Stimulated activated CD8-positive, alpha-beta memory T cell treated with anti-CD3 and anti-CD28 coated beads, Interleukin-4, amount 100 ng/mL, for 1 hour (primary cell): Measurements from ENCODE around the gene SLC29A3.
"Not testable (repeated sequence)": the region's sequence is repeated elsewhere in the genome, so short reads cannot be mapped to it uniquely, and the experiment has no call there.

Experiments used
- DNase-seq, 2 donors: peaks; one replicate each; pipeline ENCODE4 v3.0.0-alpha.2; 2020; ENCODE audit warnings: low read depth in 2 of 2, low spot score in 1 of 2

Gene SLC29A3

DNA sequence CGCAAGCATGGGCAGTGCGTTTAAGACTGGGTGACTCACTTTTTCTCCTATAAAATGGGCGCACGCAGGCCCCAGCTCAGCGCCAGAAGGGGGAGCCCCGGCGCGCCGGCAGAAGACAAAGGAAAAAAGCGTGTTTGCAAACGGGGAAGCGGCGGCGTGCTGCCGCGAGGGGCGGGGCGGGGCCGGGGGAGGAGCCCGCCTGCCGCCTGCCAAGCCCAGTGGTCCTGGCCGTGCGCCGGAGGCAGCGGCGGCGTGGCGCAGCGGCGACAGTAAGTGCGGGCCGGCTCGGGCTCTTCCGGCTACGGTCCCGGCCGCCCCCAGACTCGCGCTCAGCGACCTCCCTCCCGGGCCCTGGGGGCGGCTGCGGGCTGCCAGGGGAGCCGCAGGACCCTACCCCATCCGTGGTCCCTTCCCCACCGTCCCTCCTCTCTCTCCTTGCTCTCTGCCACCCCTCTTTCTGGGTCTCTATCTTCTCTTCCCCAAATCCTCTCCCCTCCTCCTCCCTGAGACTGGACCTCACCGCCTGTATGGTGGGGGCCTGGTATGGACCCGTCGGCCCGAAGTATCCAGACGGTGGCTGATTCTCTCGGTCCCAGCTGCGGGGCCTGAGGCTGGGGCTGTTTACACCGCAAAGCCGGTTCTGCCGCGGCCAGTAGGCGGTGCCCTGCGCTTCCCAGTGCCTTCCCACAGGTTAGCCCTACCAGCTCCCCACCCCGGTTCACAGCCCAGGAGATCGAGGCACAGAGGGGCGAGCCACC lies at the start of gene SLC29A3:
Gene SLC29A3 (plus strand): TSS at position 218 of the 758 bp plus-strand sequence. CDS start 51 bp downstream, at position 269.
- peak; percentile 46 to 69 for DNase-seq

DNA sequence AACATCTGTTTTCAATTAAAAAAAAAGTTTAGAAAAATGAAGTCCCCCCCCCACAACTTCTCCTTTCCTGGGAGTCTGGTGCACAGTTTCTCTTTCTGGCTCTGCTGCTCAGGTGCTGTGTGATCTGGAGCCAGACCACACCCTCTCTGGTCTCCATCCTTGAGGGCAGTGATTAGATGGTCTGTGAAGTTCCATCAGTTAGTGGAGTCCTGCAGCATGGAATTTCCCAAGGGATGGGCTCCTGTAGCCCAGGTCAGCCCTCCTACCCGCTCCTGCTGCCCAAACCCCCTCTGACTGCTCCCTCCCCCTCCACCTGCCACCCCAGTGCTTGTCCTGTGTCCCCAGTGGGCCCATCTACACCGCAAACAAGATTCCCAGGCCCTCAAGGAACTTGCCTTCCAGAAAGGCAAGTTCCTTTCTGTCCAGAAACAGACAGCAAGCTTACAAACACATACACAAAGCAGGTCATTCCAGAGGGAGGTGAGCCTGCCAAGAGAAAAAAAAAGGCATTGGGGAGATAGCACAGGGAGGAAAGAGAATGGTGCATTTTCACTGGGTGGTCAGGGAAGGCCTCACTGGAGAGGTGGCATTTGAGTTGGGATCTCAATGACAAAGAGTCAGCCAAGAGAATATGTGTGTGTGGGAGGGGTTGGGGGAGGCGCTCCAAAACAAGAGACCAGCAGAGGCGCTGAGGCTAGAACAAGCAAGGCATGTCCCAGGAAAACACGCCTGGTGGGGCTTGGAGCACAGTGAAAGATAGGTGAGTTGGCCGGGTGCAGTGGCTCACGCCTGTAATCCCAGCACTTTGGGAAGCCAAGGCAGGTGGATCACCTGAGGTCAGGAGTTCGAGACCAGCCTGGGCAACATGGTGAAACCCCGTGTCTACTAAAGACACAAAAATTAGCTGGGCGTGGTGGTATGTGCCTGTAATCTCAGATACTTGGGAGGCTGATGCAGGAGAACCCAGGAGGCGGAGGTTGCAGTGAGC lies 49.5 kb upstream of the SLC29A3 start:
- no peak for DNase-seq

DNA sequence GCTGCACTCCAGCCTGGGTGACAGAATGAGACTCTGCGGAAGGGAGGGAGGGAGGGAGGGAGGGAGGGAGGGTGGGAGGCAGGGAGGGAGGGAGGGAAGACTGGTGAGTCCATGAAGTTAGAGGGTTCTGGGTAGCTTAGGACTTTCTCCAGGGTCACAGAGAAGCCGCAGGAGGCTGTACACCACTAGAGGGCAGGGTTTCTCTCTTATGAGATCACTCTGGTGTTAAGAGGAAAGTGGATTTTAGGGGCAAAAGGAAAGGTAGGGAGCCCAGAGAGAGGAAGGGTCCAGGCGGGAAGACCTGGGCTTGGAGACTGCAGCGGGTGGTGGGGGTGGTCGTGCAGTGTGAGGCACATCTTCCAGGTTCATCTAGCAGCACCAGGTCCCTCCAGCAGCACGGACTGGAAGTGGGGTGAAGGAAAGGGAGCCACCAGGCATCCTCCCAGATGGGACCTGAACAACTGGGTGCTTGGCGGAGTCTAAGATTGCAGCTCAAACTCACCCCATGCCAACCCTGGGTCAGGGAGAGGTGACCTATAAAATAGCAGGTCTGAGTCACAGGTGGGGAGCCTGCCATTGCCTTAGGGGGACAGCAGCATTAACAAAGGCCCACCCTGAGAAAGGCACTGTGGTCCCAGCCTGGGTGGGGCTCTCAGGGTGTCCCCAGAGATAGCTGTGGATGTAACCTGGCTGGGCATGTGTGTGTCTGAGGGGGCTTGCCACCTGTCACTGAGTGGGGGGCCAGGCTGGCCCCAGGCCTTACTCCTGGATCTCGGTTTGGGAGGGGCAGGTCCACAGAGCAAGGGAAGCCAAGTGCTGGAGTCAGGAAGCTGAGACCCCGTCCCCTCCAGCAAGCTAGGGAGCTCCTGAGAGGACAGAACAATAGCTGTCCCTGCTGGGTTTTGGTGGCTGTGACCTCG lies 48.5 kb upstream of the SLC29A3 start:
- DNase-seq: no peak

DNA sequence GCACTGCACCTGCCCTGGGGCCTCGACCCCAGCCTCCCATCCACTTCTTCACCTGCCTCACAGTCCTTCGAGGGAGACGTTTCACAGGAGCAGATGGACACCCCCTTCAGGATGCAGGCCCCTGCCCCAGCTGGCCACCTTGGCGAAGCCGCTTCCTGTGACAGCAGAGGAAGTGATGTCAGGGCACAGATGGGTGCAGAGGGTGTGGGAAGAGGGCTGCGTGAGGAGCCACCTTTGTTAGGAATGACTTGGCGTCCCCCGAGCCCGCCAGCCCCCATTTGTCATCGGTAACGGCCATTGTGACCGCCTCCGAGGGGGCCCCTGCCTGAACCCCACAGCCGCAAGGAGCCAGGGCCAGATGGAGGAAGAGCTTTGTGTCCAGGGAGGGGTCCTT lies 47.4 kb upstream of the SLC29A3 start:
- no peak for DNase-seq

DNA sequence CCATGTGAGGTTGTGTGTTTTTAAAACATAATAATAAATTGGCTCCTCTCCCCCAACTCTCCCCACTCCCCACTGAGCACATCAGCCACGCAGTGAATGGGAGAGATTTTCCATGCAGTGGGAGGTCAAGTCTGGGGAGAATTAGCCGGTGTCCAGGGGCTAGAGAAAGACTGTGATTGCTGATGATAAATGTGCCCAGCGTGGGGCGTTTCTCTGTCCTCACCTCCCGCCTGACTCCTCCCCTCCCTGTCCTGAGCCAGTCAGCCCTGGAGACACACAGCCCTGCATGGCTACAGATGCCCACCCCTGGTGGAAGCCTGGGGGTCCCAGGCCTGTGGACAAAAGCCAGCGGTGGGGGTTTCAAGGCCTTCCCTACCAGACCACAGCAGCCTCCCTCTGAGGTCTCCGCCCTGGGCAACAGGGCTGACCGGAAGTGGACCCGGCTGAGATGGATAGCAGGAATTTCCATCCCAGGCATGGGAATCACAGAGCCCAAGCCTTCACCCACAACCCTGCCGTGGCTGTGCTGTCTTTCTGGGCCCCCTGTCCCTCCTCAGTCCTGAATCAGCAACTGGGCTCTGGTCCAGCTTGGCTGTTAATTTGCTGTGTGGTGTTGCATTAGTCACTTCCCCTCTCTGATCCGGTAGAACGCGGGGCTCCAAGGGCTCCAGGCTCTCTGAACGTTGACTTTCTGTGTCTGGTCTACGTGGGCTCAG lies 46.8 kb upstream of the SLC29A3 start:
- no peak for DNase-seq

DNA sequence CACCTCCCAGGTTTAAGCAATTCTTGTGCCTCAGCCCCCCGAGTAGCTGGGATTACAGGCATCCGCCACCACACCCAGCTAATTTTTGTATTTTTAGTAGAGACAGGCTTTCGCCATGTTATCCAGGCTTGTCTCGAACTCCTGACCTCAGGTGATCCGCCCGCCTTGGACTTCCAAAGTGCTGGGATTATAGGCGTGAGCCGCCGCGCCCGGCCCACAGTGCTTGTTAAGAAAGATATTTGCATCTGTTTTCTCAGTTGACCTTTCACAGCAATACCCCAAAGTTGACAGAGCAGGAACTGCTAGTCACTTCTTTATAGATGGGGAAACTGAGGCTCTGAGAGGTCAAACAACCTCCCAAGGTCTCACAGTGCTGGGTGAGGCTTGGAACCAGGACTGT lies 46.1 kb upstream of the SLC29A3 start:
- DNase-seq: not testable (repeated sequence)

DNA sequence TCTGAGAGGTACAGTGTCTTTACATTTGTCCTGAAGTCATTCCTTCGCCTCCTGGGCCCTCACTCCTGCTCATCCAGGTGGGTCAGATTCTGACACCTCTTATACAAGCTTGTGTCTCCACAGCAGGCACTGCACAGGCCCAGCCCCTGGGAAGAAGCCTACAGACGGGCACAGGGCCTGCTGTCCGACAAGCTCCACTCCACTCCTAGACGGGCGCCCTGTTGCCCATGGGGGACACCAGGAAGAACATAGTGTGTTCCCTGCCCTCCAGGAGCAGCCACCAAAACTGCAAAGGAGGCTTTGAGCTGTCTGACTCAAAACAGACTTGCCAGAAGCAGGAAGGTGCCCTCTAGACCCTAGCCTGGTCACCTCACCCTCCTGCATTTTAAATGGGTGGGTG lies 45.6 kb upstream of the SLC29A3 start:
- DNase-seq: no peak

DNA sequence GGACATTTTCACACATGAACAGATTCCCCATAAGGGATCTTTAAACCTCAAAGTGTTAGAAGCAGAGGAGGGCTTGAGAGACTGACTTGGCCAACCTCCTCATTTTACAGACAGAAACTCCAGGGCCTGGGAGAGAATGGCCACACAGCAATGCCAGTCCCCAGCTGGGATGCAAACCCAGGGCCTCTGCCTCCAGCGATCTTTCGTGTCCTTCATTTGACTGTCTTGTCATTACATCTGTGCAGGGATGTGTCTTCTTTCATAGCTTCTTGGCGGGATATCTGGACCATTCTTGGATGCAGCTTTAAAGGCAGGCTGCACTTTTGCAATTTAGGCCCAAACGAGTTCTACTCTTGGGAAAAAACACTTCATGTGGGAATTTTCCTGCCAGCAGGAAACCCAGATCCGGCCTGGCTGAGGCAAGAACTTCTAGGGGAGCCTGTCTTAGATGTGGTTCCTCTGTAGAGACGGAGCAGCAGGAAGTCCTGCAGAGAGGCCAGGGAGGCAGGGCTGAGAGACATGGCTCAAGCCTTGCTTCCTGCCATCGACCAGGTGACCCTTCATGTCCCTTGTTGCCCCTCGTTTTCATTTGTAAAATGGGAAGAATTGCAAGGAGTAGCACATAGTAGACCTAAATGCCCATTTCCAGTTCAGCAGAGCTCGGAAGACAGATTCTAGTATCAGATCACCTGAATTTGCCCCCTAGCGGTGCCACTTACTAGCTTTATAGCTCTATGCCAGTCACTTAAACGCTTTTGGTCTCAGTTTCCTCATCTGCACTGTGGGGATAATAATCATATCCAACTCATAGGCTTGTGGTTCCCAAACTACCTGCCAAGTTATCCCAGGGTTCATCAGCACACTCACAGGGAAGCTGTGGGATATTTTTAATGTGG lies 43.9 kb upstream of the SLC29A3 start:
- no peak for DNase-seq

DNA sequence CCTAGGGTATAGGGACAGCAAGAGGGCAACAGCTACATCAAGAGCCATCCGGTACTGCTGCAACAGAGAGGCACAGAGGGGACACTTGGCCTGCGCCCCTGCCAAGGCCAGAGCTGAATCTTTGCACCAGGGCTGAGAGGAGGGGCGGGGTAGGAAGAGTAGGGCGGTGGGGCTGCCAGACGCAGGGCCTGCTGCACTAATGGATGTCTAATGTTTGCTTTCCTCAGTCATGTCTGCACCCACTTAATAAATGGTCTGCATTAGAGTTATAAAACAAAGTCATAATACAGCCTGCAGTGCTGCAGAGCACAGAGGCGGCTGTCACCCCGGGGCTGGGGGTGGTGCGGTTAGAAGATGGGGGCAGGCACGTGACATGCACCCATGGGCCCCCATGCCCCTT lies 42.2 kb upstream of the SLC29A3 start:
- no peak for DNase-seq

DNA sequence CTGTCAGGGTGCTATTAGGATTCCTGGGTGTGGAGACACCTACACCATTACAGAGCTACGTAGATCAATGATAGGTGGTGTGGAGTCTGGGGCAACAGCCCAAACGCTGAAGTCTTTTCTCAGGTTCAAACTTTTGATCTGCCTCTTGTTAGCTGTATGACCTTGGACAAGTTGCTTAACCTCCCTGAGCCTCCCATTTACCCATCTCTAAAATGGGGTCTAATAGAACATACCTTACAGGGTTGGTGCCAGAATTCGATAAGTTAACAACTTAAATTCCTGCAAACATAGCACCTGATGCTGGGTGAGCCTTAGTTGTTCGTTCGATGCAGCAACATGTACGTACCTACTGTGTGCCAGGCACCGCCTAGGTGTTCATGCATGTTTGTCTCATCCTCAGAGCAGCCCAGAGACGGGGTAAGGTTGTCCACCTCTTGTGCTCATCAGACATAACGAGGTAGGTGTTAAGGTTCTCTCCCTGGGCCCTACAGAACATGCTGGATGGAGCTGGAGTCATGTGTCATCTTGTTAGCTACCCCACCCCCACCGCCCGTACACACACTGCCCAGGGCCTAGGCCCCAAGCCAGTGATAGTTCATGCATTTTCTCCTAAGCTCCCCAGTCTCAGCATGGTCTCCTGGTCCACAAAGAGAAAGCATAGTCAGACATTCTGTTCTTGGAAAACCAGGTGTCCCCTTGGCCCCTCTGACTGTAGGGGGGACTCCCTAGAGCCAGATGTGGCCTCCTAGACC lies 41.0 kb upstream of the SLC29A3 start:
- DNase-seq: no peak

DNA sequence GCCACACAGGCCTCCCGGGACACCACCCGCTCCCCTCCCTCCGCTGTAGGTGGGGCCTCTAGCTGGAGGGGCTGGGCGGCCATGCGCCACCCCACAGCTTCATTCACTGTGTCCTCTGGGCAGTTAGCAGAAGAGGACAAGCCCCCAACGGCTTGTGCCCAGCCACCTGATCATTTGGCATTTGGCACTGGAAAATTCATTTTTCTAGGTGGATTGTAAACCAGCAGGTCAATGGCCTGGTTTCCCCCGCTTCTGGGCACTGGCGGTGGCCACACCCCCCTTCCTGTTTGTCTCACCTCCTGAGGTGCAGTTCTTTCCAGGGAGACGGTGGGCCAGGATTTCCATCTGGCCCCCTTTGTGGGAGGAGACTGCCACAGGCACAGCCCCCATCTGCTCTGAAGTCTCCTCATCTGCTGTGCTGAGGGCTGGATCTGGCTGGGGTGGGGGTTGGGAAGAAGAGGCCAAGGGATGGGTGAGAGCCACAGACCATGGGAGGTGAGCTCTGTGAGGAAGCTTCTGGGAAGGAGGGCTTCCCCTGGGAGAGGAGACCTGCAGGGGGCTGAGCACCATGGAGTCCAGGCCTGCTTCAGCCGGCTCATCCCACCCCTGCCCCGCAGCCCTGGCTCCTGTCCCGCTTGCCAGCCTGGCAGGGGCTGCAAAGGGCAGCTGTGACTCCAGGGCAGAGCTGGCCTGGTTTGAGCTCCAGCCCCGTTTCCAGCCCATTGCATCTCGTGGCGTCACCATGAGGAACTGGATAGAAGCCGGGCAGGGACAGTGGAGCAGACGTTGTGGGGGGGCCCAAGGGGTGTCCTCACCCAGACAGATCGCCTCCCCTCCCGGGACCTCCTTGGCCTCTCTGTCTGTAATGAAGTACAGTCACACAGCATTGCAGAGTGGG lies 40.1 kb upstream of the SLC29A3 start:
- no peak for DNase-seq

DNA sequence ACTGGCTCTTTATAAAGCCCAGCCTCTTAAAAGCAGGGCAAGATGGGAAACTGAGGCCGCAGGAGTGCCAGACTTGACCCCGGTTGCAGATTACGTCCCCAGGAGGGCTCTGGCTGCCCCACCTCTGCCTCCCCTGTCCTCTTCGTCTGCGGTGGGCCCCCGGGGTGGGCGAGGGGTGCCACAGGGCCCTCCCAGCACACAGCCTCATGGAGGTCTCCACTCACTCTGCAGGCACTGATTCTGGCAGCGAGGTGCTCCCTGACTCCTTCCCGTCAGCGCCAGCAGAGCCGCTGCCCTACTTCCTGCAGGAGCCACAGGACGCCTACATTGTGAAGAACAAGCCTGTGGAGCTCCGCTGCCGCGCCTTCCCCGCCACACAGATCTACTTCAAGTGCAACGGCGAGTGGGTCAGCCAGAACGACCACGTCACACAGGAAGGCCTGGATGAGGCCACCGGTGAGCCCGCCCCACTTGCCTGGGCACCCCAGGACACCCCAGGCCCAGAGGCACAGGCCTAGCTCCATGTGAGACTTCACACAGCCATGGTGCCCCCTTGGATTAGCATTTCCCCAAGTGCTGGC lies 39.4 kb upstream of the SLC29A3 start:
- DNase-seq: no peak

DNA sequence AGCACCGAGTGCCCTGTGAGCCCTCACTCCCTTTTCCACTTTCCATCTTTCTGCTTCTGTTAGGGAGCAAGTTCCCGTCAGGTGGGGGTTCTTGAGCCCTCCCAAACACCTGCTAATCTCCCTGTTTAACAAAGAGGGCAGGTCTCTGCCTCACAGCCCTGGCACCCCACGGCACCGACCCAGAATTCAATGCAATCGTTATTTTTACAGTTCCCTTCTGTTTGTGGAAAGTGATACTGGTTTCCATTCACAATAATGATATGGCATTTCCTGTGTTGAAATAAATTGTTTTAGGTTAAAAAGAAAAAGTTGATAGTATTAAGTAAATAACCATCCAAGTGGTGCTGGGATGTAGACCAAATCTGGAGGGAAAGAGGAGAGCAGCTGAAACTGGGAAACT lies 38.8 kb upstream of the SLC29A3 start:
- DNase-seq: no peak

DNA sequence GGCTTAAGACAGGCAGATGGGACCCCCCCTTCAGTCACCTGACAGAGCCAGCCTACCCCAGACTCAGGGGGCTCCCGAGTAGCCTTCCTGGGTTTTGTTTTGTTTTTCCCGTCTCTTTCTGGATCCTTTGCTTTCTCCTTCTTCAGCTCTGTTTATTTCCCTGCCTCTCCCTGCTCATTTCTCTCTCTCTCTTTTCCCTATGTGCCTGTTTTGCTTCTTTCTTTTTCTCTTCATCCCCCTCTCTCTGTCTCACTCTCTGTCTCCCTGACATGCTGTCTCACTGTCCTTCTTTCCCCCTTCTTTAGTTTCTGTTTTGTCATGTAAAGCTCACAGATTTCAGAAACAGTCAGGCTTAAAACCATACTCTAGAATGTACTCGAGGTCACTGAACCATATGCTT lies 38.2 kb upstream of the SLC29A3 start:
- DNase-seq: no peak

DNA sequence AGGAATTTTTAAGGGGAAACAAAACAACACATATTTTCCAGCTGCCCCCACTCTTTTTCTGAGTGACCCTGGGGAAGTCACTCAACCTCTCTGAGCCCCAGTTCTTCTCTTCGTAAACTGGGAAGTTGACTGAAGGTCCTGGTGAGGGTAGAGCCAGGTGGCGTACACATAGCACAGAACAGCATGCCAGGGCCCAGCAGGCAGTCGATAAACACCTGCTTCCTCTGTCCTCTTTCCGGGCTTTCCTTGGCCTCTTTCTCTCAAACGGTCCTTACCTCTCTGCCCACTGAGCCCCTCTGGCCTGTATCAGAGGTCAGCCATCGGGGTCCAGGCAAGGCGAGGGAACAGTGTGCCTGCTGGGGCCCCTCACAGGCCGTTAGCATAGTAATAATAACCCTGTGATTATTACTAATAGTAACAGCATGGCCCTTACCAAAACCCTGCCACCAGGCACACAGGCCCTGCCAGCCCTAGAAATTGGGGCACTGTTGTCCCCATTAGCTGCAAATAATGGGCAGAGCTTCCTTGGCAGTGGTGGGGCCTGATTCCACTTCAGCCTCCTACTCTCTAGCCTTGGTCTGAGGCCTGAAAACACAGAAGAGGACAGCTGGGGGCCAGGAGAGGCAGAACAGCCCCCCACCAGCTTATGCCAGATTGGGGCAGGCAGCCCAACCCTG lies 37.3 kb upstream of the SLC29A3 start:
- DNase-seq: no peak

DNA sequence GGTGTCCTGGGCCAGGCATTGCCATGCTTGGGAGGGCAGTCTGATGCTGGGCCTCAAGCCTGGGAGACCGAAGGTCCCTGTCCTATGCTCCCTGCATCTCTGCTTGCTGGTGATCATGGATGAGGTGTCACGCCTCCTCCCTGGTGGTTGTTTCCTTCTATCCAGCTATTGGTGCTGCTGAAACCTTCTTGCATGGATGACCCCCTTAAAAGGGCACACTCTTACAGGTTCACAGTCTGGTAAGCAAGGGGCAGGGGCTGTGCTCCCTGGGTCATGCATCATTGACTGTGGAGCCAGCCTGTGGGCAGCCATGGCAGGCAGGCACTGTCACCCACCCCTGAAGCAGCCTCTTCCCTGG lies 36.8 kb upstream of the SLC29A3 start:
- DNase-seq: no peak

DNA sequence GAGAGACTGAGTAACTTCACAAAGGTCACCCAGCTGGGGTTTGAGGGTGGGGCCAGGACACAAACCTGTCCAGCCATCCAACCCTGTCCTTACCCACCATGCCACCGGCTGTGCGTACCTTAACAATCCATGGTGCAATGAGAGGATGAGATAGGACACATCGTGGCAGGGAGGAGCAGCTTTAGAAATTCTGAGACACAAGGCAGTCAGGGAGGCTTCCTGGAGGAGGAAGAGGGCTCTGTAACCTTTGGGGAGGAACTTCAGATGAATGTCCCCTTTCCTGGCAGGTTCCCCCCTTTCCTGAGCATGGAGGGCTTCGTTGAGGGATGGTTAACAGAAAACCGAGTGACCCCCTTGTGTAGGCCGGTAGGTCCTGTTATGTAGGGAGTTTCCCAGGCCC lies 35.6 kb upstream of the SLC29A3 start:
- DNase-seq: no peak
